Activated T-helper 1 cell treated with anti-CD3 and anti-CD28 coated beads, Interleukin-12 subunit alpha, Interleukin-12 subunit beta, Interleukin-2, Interleukin-4 antibody, amounts not matched to agents 30 ng/mL and 10 ng/mL and 1 ng/mL, durations not matched to agents 14 hours and 24 hours and 36 hours (primary cell): ENCODE results near the gene DOCK8. TPM values are rescaled to one million over a fixed set of nuclear protein-coding genes. Genes with fewer than 3 reads are reported as not detected.
"Not testable (repeated sequence)": the region's sequence is repeated elsewhere in the genome, so short reads cannot be mapped to it uniquely, and the experiment has no call there.

Source experiments
- DNase-seq: peaks from one replicate; pipeline ENCODE4 v3.0.0; 2021; ENCODE audit warnings: low spot score
- H3K27ac Mint-ChIP-seq: one replicate; pipeline ENCODE4 v1.8.0; 2021; ENCODE audit warnings: mild to moderate bottlenecking, mixed read lengths
- H3K27me3 Mint-ChIP-seq: one replicate; pipeline ENCODE4 v1.8.0; 2022; ENCODE audit warnings: mild to moderate bottlenecking, moderate library complexity, mixed read lengths; ENCODE audit not compliant: insufficient read depth
- H3K36me3 Mint-ChIP-seq: one replicate; pipeline ENCODE4 v1.8.0; 2021; ENCODE audit warnings: low read depth, mixed read lengths
- H3K4me1 Mint-ChIP-seq: one replicate; pipeline ENCODE4 v1.8.0; 2021; ENCODE audit warnings: low read depth, mixed read lengths
- H3K4me3 Mint-ChIP-seq: one replicate; pipeline ENCODE4 v1.8.0; 2021; ENCODE audit warnings: mild to moderate bottlenecking, moderate library complexity, mixed read lengths
- H3K9me3 Mint-ChIP-seq: one replicate; pipeline ENCODE4 v1.8.0; 2021; ENCODE audit warnings: mixed read lengths
- intact Hi-C: fragments of 100-400 bp; cut with micrococcal nuclease; formaldehyde crosslinking; loops from one replicate; pipeline ENCODE4 v1.15.1; 2024
- total RNA-seq: library from RNA; stranded (reverse); gene quantifications from 2 replicates; pipeline ENCODE4 v1.2.3, GENCODE V29; 2022

DOCK8 gene
- total RNA-seq, 1 donor from 2014 or later, result 120 TPM

- H3K27me3 Mint-ChIP-seq, DNase-seq, intact Hi-C loops, H3K27ac Mint-ChIP-seq, H3K4me3 Mint-ChIP-seq: not testable (repeated sequence)
- H3K36me3 Mint-ChIP-seq, result peaks cover 28% of the 10 kb centered on the region
- H3K4me1 Mint-ChIP-seq, result peaks cover 27% of the 10 kb centered on the region
- peaks cover 38% of the 10 kb centered on the region for H3K9me3 Mint-ChIP-seq
Measured at GRCh38 chr9:233708-234107, 19.0 kb downstream of the DOCK8 start.

GRCh38 chr9:237141-237857 is 22.6 kb downstream of the DOCK8 start:
- Mint-ChIP-seq H3K27ac (peak overlapping the region; percentile 40), H3K4me1 (peaks cover 46% of the 10 kb centered on the region), H3K36me3 (peaks cover 32% of the 10 kb centered on the region), H3K4me3 (no peak overlapping the region), H3K27me3 (no peaks in the 10 kb centered on the region), H3K9me3 (peaks cover 29% of the 10 kb centered on the region)
- intact Hi-C loops, result loop anchor here (2.0 kb wide), 1 partner anchor 14 kb away; no protein-coding TSS in a partner anchor
- DNase-seq, result no peak

- Mint-ChIP-seq H3K27ac (peak overlapping the region; percentile 32), H3K4me3 (peak overlapping the region; percentile 35), H3K4me1 (peaks cover 52% of the 10 kb centered on the region), H3K27me3 (peaks cover 3% of the 10 kb centered on the region), H3K9me3 (peaks cover 23% of the 10 kb centered on the region), H3K36me3 (peaks cover 36% of the 10 kb centered on the region)
- DNase-seq, result no peak
- intact Hi-C loops, result loop anchor here (2.0 kb wide), 1 partner anchor 15 kb away; no protein-coding TSS in a partner anchor
Measured at GRCh38 chr9:237858-238345, 23.2 kb downstream of the DOCK8 start.

GRCh38 chr9:242461-243080 is 27.9 kb downstream of the DOCK8 start:
- intact Hi-C loops, result no loop called here
- Mint-ChIP-seq H3K9me3 (no peaks in the 10 kb centered on the region), H3K4me1 (peaks cover 44% of the 10 kb centered on the region), H3K36me3 (peaks cover 25% of the 10 kb centered on the region), H3K27me3 (peaks cover 3% of the 10 kb centered on the region), H3K4me3 (peak overlapping the region; percentile 6), H3K27ac (peak overlapping the region; percentile 0)
- DNase-seq, result no peak

GRCh38 chr9:248278-248961 is 33.8 kb downstream of the DOCK8 start:
- peaks cover 8% of the 10 kb centered on the region for H3K36me3 Mint-ChIP-seq
- no peak for DNase-seq
- H3K9me3 Mint-ChIP-seq, result no peaks in the 10 kb centered on the region
- peaks cover 26% of the 10 kb centered on the region for H3K4me1 Mint-ChIP-seq
- no peak overlapping the region for H3K4me3 Mint-ChIP-seq
- peak overlapping the region; percentile 15 for H3K27ac Mint-ChIP-seq
- intact Hi-C loops, result no loop called here
- peaks cover 2% of the 10 kb centered on the region for H3K27me3 Mint-ChIP-seq

GRCh38 chr9:249025-249424 is 34.4 kb downstream of the DOCK8 start:
- intact Hi-C loops, result loop anchor here (1.0 kb wide), 1 partner anchor 23 kb away; no protein-coding TSS in a partner anchor
- H3K4me3 Mint-ChIP-seq, result no peak overlapping the region

GRCh38 chr9:250039-250438 is 35.4 kb downstream of the DOCK8 start:
- H3K27ac Mint-ChIP-seq, result no peak overlapping the region
- H3K4me1 Mint-ChIP-seq, result peaks cover 21% of the 10 kb centered on the region
- H3K27me3 Mint-ChIP-seq, result peaks cover 2% of the 10 kb centered on the region
- intact Hi-C loops, result no loop called here
- H3K9me3 Mint-ChIP-seq, result no peaks in the 10 kb centered on the region
- DNase-seq, result no peak
- H3K4me3 Mint-ChIP-seq, result no peak overlapping the region
- peaks cover 9% of the 10 kb centered on the region for H3K36me3 Mint-ChIP-seq

More at GRCh38 chr9:249025-249424, 34.4 kb downstream of the DOCK8 start:
- H3K4me1 Mint-ChIP-seq, result peaks cover 25% of the 10 kb centered on the region
- peaks cover 2% of the 10 kb centered on the region for H3K27me3 Mint-ChIP-seq
- H3K27ac Mint-ChIP-seq, result peak overlapping the region; percentile 80
- H3K9me3 Mint-ChIP-seq, result no peaks in the 10 kb centered on the region
- peaks cover 13% of the 10 kb centered on the region for H3K36me3 Mint-ChIP-seq
- no peak for DNase-seq

GRCh38 chr9:250625-251024 is 36.0 kb downstream of the DOCK8 start:
- intact Hi-C loops, result no loop called here
- Mint-ChIP-seq H3K4me3 (no peak overlapping the region), H3K9me3 (no peaks in the 10 kb centered on the region), H3K4me1 (peaks cover 21% of the 10 kb centered on the region), H3K27me3 (peaks cover 2% of the 10 kb centered on the region), H3K27ac (no peak overlapping the region), H3K36me3 (peaks cover 9% of the 10 kb centered on the region)
- no peak for DNase-seq

GRCh38 chr9:251398-251797 is 36.7 kb downstream of the DOCK8 start:
- peaks cover 9% of the 10 kb centered on the region for H3K36me3 Mint-ChIP-seq
- peaks cover 21% of the 10 kb centered on the region for H3K4me1 Mint-ChIP-seq
- H3K4me3 Mint-ChIP-seq, result no peak overlapping the region
- H3K27ac Mint-ChIP-seq, result no peak overlapping the region
- no peaks in the 10 kb centered on the region for H3K9me3 Mint-ChIP-seq
- DNase-seq, result no peak
- peaks cover 2% of the 10 kb centered on the region for H3K27me3 Mint-ChIP-seq
- intact Hi-C loops, result no loop called here

GRCh38 chr9:253539-253938 is 38.9 kb downstream of the DOCK8 start:
- Mint-ChIP-seq H3K4me3 (no peak overlapping the region), H3K27ac (no peak overlapping the region), H3K4me1 (peaks cover 18% of the 10 kb centered on the region), H3K36me3 (peaks cover 13% of the 10 kb centered on the region), H3K27me3 (peaks cover 5% of the 10 kb centered on the region), H3K9me3 (no peaks in the 10 kb centered on the region)
- no peak for DNase-seq
- intact Hi-C loops, result no loop called here

GRCh38 chr9:254516-254915 is 39.9 kb downstream of the DOCK8 start:
- no peak overlapping the region for H3K4me3 Mint-ChIP-seq
- H3K36me3 Mint-ChIP-seq, result peaks cover 13% of the 10 kb centered on the region
- no peak for DNase-seq
- intact Hi-C loops, result no loop called here
- no peaks in the 10 kb centered on the region for H3K9me3 Mint-ChIP-seq
- H3K4me1 Mint-ChIP-seq, result peaks cover 10% of the 10 kb centered on the region
- H3K27ac Mint-ChIP-seq, result no peak overlapping the region
- H3K27me3 Mint-ChIP-seq, result peaks cover 5% of the 10 kb centered on the region

GRCh38 chr9:257957-258356 is 43.3 kb downstream of the DOCK8 start:
- no peaks in the 10 kb centered on the region for H3K9me3 Mint-ChIP-seq
- peaks cover 7% of the 10 kb centered on the region for H3K27me3 Mint-ChIP-seq
- H3K4me3 Mint-ChIP-seq, result no peak overlapping the region
- H3K27ac Mint-ChIP-seq, result no peak overlapping the region
- peaks cover 15% of the 10 kb centered on the region for H3K36me3 Mint-ChIP-seq
- peaks cover 5% of the 10 kb centered on the region for H3K4me1 Mint-ChIP-seq
- intact Hi-C loops, result no loop called here
- no peak for DNase-seq
